ENCODE measurements around the gene LRRC43.
"Not testable (repeated sequence)": the region's sequence is repeated elsewhere in the genome, so short reads cannot be mapped to it uniquely, and the experiment has no call there.

The LRRC43 gene

DNA sequence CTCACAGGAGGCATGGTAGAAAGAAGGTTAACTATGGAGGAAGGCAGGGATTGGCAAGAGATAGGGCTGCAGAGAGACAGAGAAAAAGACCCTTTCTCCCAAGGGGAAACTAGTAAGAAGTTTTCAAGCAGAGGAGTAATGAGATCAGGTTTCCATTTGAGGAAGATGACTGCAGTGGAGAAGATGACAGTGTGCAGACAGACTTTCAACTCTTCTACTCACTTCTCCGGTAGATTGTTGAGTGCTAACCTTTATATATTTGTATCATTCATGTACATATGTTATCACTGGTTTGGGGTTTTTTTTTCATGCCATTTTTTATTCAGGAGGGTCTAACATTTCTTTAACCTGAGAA, 14.7 kb downstream of the LRRC43 start:
- no peak for DNase-seq

DNA sequence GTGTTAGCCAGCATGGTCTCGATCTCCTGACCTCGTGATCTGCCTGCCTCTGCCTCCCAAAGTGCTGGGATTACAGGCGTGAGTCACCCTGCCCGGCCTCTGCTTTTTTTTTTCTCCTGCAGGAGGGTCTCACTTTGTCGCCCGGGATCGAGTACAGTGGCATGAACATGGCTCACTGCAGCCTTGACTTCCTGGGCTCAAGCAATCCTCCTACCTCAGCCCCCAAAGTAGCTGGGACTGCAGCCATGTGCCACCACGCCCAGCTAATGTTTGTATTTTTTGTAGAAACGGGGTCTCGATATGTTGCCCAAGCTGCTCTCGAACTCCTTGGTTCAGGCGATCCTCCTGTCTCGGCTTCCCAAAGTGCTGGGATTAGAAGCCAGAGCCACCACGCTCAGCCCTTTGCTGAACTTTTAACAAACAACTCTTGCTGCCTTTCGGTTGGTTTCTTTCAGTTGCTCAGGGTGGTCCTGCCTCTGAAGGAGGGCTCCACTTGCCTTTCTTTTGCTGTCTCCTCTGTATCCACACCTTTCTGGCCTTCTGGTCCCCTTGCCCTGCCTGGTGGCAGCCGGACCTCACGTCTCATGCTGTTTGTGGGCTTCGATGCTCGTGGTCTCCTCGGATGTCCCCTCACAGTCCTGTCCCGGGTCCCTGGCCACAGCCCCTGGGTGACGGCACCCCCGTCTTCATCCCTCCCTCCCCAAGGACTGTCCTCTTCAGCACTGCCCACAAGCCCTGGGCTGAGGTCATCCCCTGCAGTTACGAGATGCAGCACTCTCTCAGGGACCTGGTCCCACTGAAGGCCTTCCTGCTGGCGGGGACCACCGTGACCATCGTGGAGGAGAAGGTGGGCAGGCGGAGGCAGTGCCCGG, 16.8 kb downstream of the LRRC43 start:
- peak; percentile 64 for DNase-seq

DNA sequence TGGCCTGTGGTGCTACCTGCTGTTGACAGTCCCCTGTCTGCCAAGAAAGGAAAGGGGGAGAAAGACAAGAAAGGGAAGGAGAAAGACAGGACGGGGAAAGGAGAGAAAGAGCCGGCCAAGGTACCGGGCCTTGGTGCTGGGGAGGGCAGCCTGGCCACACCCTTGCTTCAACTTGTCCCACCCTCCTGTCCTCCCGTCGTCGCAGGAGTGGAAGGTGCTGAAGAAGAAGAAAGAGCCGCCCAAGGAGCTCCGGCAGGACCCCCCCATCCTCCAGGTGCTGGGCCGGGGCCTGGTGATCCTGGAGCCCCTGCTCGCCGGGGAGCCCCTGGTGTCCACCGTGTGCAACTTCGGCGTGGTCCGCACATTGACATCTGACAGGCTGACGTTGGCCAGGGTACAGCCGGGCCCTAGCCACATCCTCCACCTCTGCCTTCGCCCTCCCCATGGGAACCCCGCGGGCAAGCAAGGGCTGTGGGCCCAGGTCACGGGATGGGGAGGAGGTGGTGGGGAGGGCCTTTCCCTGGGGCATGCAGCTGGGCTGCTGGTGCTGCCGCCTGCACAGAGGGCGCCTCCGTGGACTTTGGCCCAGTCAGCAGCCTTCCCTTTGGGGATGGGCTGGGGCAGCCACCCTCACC, 17.7 kb downstream of the LRRC43 start:
- DNase-seq = peak; percentile 85

DNA sequence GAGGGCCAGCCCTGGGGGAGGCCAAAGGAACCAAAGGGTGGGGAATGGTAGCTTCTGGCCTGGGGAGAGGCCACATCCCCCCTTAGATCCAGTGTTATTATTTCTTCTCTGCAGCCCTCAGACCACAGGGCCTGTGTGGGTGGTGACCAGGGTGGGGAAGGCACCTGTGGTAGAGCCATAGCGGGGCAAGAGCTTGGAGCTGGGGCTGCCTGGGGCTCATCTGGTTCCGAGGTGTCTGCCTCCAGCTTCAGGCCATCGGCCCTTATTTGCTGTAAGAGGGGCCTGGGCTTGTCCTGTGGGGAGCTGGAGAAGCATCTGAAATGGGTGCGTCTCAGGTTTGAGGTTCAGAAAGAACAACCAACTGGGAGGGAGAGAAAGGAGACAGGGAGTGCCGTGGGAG, 18.5 kb downstream of the LRRC43 start:
- no peak for DNase-seq

DNA sequence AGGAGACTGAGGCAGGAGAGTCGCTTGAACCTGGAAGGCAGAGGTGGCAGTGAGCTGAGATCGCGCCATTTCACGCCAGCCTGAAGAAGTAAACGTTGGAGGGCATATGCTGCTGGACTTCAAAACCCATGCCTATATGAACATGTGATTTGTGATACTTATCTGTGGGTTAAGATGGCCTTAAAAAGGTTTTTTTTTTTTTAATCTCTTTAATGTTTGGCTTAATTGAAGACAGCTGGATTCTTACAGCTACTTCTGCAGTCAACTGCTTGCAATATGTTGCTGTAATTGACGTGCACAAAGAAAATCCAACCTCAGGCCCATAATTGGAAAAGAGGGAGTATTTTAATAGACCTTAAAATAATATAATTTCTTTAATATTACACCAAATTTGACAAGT, 19.1 kb downstream of the LRRC43 start:
- no peak for DNase-seq

DNA sequence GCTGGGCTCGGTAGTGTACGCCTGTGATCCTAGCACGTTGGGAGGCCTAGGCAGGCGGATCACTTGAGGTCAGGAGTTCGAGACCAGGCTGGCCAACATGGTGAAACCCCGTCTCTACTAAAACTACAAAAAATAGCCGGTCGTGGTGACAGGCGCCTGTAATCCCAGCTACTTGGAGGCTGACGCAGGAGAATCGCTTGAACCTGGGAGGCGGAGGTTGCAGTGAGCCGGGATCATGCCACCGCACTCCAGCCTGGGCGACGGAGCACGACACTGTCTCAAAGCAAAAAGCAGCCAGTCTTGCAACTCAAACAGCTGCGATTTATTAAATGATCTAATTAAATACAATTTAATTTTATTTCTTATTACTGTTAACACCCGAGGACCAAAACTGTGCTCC, 19.9 kb downstream of the LRRC43 start:
- DNase-seq = not testable (repeated sequence)

DNA sequence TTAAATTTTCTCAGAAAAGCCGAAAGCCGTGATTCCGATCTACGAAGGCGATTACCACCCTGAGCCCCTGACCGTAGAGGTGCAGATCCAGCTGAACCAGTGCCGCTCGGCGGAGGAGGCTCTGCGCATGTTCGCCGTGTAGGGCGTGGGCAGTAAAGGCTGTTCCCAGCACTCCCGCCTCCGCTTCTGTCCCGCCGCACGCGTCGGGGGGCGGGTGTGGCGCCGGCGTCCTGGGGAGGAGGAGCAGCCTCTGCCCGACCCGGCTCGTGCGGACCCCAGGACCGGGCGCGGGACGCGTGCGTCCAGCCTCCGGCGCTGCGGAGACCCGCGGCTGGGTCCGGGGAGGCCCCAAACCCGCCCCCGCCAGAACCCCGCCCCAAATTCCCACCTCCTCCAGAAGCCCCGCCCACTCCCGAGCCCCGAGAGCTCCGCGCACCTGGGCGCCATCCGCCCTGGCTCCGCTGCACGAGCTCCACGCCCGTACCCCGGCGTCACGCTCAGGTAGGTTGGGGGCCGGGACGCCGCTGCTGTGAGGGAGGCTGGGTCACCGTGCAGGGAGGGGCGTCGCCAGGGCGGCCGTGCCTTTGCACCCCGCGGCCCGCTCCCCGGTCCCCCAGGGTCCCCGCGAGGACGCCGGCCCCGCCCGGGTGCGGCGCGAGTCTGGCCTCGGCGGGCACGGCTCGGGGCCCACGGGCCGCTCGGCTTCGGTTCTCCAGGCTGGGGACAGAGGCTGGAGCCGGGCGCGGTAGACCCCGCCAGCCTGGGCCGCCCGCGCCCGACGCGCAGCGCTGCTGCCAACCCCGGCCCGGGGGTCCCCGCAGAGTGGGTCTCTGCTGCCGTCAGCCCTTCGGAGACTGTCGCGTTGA, 20.6 kb downstream of the LRRC43 start, which contains the start of gene B3GNT4:
B3GNT4 (plus strand) TSS at position 409 of the 866 bp plus-strand sequence. CDS start 910 bp downstream, outside the sequence.
- DNase-seq = peak; percentile 92

DNA sequence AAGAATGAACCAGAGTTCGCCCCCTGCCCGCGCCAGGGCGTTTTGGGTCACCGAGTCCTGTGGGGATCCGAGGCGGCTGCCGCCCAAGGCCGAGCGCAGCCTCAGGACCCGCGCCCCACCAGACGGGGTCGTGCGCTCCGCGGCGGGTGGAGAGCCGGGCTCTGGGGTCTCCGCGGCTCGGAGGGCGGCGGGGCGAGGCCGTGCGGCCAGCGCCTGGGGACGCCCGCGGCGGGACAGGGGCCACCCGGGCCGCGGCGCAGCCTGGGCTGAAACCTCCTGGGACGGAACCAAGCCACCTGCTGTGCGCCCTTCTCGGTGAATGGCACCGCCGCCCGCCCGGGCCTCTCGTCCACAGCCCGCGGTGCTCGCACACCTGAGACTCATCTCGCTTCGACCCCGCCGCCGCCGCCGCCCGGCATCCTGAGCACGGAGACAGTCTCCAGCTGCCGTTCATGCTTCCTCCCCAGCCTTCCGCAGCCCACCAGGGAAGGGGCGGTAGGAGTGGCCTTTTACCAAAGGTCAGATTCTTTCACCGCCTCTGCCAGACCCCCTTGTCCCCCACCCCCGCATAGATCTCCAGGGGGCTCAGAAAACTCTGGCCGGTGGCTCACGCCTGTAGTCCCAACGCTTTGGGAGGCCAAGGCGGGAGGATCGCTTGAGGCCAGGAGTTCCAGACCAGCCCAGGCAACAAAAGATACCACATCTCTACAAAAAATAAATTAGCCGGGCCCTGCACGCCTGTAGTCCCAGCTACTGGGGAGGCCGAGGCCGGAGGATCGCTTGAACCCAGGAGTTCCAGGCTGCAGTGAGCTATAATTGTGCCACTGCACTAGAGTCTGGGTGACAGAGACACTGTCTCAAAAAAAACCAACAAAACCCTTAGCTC, 21.5 kb downstream of the LRRC43 start:
- DNase-seq = peak; percentile 75

DNA sequence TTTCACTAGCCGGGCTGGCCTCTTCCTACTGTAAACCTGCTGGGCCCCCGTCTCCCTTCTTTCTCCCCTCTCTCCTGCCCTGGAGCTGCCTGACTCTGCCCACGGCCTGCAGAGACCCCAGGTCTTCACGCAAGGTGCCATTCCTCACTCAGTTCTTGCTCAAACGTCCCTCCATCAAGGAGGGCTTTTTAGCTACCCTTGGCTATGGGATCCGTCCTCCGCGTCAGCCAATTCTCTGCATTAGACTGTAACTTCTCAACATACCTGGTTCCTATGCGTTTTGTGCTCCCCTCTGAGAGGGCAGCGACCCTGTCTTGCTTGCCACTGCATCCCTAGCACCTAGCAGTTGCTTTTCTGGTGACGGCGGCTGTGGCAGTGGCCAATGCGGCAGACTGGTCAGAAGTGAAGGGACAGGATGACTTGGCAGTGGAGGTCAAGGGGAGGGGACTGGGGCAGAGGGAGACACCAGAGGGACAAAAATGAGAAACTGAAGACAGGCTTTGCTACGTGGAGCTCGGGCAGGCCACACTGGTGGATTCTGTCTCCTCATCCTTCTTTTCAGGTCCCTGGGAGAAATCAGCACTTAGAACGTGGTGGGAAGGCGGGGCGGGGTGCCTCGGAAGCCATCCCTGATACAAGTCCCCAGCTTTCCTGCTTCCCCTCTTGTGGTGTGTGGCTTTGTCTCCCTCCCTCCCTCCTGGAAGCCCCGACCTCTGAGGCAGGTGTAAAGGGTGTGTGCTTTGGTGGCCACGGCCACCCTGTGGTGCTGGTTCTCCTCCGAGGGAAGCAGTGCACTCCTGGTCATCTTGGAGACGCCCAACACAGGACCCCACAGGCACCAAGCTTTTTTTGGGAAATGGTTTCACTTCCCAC, 22.4 kb downstream of the LRRC43 start:
- DNase-seq = peak; percentile 70

DNA sequence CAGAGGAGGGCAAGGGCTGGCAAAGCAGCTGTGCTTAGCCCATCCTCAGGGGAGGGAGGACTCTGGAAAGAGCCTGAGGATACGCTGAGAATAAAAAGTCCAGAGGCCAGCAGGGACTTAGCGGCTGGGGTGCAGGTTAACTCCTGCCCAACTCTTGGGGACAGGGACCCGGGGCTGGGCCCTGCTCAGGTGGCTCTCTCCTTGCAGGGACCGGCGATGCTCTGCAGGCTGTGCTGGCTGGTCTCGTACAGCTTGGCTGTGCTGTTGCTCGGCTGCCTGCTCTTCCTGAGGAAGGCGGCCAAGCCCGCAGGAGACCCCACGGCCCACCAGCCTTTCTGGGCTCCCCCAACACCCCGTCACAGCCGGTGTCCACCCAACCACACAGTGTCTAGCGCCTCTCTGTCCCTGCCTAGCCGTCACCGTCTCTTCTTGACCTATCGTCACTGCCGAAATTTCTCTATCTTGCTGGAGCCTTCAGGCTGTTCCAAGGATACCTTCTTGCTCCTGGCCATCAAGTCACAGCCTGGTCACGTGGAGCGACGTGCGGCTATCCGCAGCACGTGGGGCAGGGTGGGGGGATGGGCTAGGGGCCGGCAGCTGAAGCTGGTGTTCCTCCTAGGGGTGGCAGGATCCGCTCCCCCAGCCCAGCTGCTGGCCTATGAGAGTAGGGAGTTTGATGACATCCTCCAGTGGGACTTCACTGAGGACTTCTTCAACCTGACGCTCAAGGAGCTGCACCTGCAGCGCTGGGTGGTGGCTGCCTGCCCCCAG, 23.4 kb downstream of the LRRC43 start:
- DNase-seq = peak; percentile 64

DNA sequence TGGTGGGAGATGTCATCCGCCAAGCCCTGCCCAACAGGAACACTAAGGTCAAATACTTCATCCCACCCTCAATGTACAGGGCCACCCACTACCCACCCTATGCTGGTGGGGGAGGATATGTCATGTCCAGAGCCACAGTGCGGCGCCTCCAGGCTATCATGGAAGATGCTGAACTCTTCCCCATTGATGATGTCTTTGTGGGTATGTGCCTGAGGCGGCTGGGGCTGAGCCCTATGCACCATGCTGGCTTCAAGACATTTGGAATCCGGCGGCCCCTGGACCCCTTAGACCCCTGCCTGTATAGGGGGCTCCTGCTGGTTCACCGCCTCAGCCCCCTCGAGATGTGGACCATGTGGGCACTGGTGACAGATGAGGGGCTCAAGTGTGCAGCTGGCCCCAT, 24.1 kb downstream of the LRRC43 start:
- peak; percentile 54 for DNase-seq

DNA sequence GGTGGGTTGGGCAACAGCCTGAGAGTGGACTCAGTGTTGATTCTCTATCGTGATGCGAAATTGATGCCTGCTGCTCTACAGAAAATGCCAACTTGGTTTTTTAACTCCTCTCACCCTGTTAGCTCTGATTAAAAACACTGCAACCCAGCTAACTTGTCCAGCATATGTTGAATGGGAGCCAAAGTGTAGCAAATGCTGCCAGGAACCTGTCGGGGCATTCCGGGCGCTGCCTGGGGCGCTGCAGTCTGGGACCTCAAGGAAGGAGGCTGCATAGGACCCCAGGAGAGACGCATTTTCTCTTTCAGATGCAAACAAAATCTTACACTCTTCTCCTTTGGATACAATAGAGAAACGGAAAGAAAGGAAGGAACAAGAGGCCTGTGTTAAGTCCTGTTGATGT, 24.5 kb downstream of the LRRC43 start:
- DNase-seq = no peak

DNA sequence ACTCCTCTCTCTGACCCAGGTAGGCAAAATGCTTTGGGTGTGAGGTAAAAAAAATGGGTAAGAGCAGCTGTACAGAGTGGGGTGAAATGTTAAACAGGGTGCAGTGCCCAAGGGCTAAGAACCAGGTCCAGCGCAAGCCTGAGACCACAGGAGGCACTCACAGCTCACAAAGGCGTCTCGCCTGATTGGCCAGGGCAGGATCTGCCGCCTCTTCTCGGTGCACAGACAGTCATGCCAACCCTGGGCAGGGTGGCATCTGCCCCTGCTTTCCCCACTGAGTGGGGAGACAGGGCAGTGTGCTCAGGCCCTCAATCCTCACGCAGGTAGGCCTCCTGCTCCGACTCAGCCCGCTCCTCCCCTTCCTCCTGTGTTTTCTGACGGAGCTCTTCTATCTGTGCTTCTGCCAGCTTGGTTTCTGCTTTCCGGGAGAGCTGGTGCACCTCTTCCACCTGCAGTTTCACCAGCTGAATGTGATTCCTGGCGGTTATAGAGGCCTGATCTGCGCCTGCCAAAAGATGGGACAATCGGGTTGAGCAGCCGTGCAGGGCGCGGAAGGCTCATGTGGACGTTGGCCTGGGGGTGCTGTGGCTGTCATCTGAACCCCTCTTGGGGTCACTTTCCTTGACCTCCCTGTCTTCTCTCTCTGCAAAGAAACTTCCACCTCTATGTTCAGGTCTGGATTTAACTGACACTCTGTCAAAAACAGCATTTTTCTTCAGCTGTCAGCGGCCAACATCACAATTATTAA, 25.3 kb downstream of the LRRC43 start:
- DNase-seq = no peak

DNA sequence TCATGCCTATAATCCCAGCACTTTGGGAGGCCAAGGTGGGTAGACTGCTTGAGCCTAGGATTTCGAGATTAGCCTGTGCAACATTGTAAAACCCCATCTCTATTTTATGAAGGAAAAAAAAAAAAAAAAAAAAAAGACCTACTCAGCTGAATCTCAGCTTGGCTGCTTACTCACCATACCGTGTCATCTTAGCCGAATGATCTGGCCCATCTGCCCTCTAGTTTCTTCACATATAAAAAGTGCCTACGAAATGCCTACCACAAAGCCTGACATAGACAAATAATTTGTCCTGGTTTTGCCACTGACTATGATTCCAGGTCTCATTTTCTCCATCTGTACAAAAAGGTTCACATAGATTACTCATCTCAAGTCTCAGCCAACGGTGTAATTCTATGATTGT, 32.8 kb downstream of the LRRC43 start:
- no peak for DNase-seq

DNA sequence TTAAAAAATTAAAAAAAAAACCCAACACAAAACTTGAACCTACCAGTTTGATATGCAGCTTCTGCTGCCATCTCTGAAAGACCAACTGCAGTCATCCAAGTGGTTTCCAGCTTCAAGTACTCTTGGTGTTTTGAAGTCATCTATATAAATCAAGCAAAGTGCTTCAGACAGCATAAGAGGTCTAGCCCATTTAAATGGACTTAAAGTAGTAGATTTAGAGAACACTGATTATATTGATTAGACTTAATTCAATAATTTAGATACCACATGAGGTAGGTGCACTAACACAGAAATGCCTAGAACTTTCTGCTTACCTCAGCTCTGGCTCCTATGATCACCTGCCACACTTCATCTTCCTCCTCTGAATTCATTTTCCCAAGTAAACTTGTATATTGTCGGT, 33.5 kb downstream of the LRRC43 start:
- DNase-seq = no peak

DNA sequence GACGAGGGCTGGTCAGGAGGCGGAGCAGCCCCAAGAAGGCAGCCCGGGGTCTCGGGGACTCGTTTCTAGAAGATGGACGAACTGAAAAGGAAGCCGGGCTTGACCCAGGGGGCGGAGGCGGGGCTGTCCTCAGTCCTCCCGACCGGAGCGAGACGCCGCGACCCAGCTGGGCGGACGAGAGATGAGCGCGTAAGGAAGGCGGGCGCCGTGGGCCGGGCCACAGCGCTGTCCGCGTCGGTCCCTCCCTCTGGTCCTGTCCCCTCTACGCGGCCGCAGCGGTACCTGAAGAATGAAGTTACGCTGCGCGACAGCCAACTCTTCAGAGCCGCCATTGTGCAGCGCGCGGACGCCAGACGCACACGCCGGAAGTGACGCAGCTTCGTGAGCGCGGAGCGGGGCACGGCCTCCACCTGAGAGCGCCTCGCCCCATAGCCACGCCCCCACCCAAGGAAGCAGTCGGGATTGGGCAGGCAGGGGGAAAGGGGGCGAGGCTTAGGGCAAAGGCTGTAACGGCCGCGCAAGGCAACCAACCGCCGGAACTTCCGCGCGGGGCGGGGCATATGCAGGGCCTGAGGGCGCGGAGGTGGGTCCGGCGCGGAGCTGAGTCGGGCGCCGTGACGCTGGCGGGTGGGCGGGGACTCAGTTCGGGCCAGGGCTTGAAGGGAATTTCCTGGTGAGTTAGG, 42.9 kb downstream of the LRRC43 start, which contains the start of gene DIABLO:
DIABLO (minus strand) TSS at position 370 of the 683 bp plus-strand sequence; CDS start at position 332, 38 bp downstream.
- peak; percentile 100 for DNase-seq

DNA sequence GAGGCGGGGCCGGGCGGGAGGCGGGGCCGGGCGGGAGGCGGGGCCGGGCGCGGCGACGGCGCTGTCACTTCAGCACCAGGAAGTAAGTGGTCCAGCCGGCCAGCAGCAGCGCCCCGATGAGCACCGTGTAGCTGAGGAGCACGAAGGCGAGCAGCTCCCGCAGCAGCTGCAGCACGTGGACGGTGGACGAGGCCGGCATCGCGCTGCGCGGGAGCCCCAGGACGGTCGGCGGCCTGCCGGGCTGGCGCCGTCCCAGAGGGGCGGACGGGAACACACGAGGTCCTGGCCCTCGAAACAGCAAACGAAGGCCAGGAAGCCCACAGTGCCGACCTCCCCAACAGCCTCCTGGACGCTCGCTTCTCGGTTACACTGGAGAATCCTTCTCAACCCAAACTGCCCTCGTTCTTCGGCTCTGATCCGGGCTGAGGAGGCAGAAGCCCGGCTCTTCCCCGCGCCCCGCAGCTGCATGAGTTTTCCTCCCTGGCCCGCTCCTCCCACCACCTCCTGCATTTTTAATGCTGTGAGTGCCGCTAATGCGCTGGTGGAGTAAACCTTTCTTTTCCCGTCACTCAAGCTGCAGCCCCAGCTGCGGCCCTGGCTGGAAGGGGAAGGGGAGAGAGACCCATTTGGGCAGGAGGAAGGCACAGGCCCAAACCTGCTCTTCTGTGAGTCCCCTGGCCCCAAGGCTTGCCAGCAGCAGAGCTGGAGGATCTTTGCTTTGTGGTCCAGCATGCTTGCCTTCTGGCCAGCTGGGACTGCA, 43.6 kb downstream of the LRRC43 start:
- no peak for DNase-seq

DNA sequence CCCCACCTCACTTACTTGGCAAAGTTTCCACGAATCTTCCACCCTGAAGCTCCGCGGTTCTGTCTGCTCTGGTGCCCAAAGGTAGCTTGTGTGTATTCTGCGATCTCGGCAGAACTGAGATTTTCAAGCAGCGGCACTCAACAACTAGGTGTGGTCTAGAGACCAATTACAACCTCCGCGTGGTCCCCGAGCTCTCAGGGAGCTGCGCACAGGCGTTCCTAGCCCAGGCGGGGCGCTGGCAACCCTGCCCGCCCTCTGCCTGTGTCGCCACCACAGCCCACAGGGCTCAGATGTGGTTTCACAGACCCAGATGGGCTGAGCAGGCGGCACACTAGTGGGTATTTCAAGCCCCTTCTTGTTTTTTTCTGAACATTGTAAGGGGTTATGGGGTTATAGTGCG, 44.4 kb downstream of the LRRC43 start:
- DNase-seq = no peak

All from islet precursor cell (in vitro differentiated cells).